HepG2 (cell line): ENCODE measurements around the gene FMNL2. TPM values are rescaled to one million over a fixed set of nuclear protein-coding genes. Genes with fewer than 3 reads are reported as not detected.
A peak's percentile ranks its signal among the peaks of the same experiment; 100 is the strongest.

Source experiments
- AKAP8 ChIP-seq: sonication (generic); formaldehyde crosslinking; IDR thresholded peaks from 2 replicates; pipeline ENCODE4 v1.5.1; 2020; ENCODE audit warnings: mild to moderate bottlenecking, missing genetic modification reagents
- EEA1 ChIP-seq: sonication (generic); formaldehyde crosslinking; IDR thresholded peaks from 2 replicates; pipeline ENCODE4 v1.5.1; 2020; ENCODE audit warnings: mild to moderate bottlenecking, missing genetic modification reagents, borderline replicate concordance
- ELF4 ChIP-seq: sonication (generic); formaldehyde crosslinking; IDR thresholded peaks from 2 replicates; pipeline ENCODE4 v1.5.0; 2020; ENCODE audit warnings: missing genetic modification reagents, mild to moderate bottlenecking, moderate library complexity, borderline replicate concordance
- FOXA1 ChIP-seq, 2 experiments: fragments of 450-650 bp in 1 of 2; sonication (generic) in 1 of 2; formaldehyde crosslinking in 1 of 2; IDR thresholded peaks; 2 replicates each; pipeline versions ENCODE4 v1.4.0 to v1.6.1; 2016 to 2020; ENCODE audit warnings: missing genetic modification reagents in 1 of 2
- HMGA1 ChIP-seq: sonication (generic); formaldehyde crosslinking; conservative IDR thresholded peaks from 2 replicates; pipeline ENCODE4 v1.4.0; 2020; ENCODE audit warnings: missing genetic modification reagents
- JARID2 ChIP-seq: sonication (generic); formaldehyde crosslinking; IDR thresholded peaks from 2 replicates; pipeline ENCODE4 v1.8.1; 2023; ENCODE audit warnings: missing genetic modification reagents, inconsistent platforms; ENCODE audit not compliant: insufficient replicate concordance
- MAZ ChIP-seq, 2 experiments: sonication (generic) in 1 of 2; formaldehyde crosslinking in 1 of 2; IDR thresholded peaks; 2 replicates each; pipeline versions ENCODE4 v1.5.0 to v1.6.1; 2012 to 2020; ENCODE audit warnings: low read depth in 2 of 2, mild to moderate bottlenecking in 2 of 2, borderline replicate concordance in 1 of 2, improper control_type of control experiment in 1 of 2, low read length in 1 of 2, missing genetic modification reagents in 1 of 2, moderate library complexity in 1 of 2
- NONO ChIP-seq, 2 experiments: fragments of 450-650 bp in 1 of 2; sonication (generic) in 1 of 2; formaldehyde crosslinking in 1 of 2; IDR thresholded peaks in 1 of 2; conservative IDR thresholded peaks in 1 of 2; 2 replicates each; pipeline versions ENCODE4 v1.6.1 to v1.8.0; 2017 to 2022; ENCODE audit warnings: mild to moderate bottlenecking in 1 of 2, missing genetic modification reagents in 1 of 2, moderate library complexity in 1 of 2
- NR1H2 ChIP-seq: sonication (generic); formaldehyde crosslinking; IDR thresholded peaks from 2 replicates; pipeline ENCODE4 v1.8.1; 2022; ENCODE audit warnings: low read depth, missing genetic modification reagents, borderline replicate concordance
- RELA ChIP-seq: sonication (generic); formaldehyde crosslinking; IDR thresholded peaks from 2 replicates; pipeline ENCODE4 v1.4.0; 2020; ENCODE audit warnings: missing genetic modification reagents
- SAP130 ChIP-seq: IDR thresholded peaks from 2 replicates; pipeline ENCODE4 v1.6.1; 2016; ENCODE audit warnings: low read depth
- TAF1 ChIP-seq: sonication (generic); formaldehyde crosslinking; IDR thresholded peaks from 2 replicates; pipeline ENCODE4 v1.4.0; 2020; ENCODE audit warnings: missing genetic modification reagents
- ZBTB8A ChIP-seq: sonication (generic); formaldehyde crosslinking; IDR thresholded peaks from 2 replicates; pipeline ENCODE4 v1.4.0; 2020; ENCODE audit warnings: mild to moderate bottlenecking, low read depth, missing genetic modification reagents, borderline replicate concordance
- ZNF256 ChIP-seq: sonication (generic); formaldehyde crosslinking; conservative IDR thresholded peaks from 2 replicates; pipeline ENCODE4 v1.4.0; 2020; ENCODE audit warnings: missing genetic modification reagents
- ZNF543 ChIP-seq: sonication (generic); formaldehyde crosslinking; IDR thresholded peaks from 2 replicates; pipeline ENCODE4 v1.4.0; 2020; ENCODE audit warnings: mild to moderate bottlenecking, missing genetic modification reagents
- ZNF709 ChIP-seq: sonication (generic); formaldehyde crosslinking; IDR thresholded peaks from 2 replicates; pipeline ENCODE4 v1.5.0; 2020; ENCODE audit warnings: mild to moderate bottlenecking, missing genetic modification reagents
- ZNF790 ChIP-seq: sonication (generic); formaldehyde crosslinking; IDR thresholded peaks from 2 replicates; pipeline ENCODE4 v1.8.0; 2022; ENCODE audit warnings: missing genetic modification reagents, mild to moderate bottlenecking, borderline replicate concordance
- polyA plus RNA-seq, 8 experiments: library from polyadenylated mRNA; depleted of rRNA in 3 of 8; stranded (reverse) in 7 of 8; unstranded in 1 of 8; fragments of >200 nt; fragmentation: Illumina TruSeq in 4 of 8; extraction: Trizol in 4 of 8; gene quantifications; 2 replicates each; pipeline versions ENCODE4 v1.2.1 to v1.2.3, GENCODE V29; 2011 to 2016; ENCODE audit warnings: low read depth in 4 of 8, missing spikeins in 1 of 8, mixed read lengths in 1 of 8; ENCODE audit not compliant: insufficient read depth in 1 of 8
- total RNA-seq, 5 experiments: library from RNA; depleted of rRNA; stranded (reverse); fragments of >200 nt; fragmentation: Illumina TruSeq; extraction: Trizol; gene quantifications; 2 replicates each; pipeline ENCODE4 v1.2.3, GENCODE V29; 2016; ENCODE audit warnings: low read depth in 1 of 5
- TF ChIP-seq, protein P1 (sequence below): sonication (generic); formaldehyde crosslinking; IDR thresholded peaks from 2 replicates; pipeline ENCODE4 v1.5.1; 2020; ENCODE audit warnings: mild to moderate bottlenecking, missing genetic modification reagents, borderline replicate concordance
- TF ChIP-seq, protein P2 (sequence below): sonication (generic); formaldehyde crosslinking; IDR thresholded peaks from 2 replicates; pipeline ENCODE4 v1.4.0; 2020; ENCODE audit warnings: missing genetic modification reagents

The FMNL2 gene
- total and polyA plus RNA-seq, 2 of the 13 experiments (the other 11 are each of a cell fraction or from before 2014, with no cell fraction given) = 66.5 to 67.7 TPM

DNA sequence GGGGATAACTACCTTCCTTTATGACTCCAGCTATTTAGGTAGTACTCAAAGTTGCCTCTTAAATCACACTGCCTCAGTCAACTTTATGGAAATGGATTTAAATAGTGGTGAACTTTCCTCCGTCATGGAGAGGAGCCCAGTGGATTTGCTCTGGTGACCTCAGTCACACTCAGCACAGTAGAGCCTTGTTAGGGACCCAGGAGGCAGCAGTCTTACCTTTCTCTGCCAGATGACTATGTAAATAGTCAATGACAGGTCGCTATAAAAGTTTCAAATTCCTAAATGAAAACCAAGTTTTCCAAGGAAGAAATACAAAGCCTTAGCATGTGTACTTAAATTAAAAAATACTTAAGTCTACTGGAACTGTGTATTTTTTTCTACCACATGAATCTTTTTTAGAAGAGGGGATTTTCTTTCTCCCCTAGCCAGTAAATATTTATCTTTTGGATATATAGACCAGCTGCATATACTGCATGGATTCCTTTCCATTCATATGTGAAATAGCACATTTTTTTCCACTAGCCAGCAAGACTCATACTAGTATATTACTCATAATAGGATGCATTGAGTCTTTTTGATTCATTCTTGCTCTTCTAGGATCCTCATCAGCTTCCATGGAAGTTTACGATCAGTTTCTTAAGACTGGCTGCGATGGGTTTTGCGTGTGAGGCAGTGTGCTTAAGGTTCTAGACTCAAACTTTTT, 147.1 kb downstream of the FMNL2 start (continued):
- no peak for TF ChIP-seq NONO (IDR thresholded peaks at IDR 0.05)
- no peak for TF ChIP-seq NONO (CRISPR knock-in tag; conservative IDR thresholded peaks at IDR 0.05)
- no peak for TF ChIP-seq EEA1
- TF ChIP-seq MAZ (IDR thresholded peaks at IDR 0.05; ENCODE audit: borderline replicate concordance, low read depth, low read length) = no peak
- no peak for TF ChIP-seq MAZ (CRISPR knock-in tag; IDR thresholded peaks at IDR 0.05; ENCODE audit: low read depth)
- peak; percentile 73 for TF ChIP-seq SAP130 (CRISPR knock-in tag)
- TF ChIP-seq ZNF543 = no peak
- TF ChIP-seq ZNF256 = no peak
- no peak for TF ChIP-seq ZBTB8A (CRISPR knock-in tag)
- TF ChIP-seq, protein P1, sequence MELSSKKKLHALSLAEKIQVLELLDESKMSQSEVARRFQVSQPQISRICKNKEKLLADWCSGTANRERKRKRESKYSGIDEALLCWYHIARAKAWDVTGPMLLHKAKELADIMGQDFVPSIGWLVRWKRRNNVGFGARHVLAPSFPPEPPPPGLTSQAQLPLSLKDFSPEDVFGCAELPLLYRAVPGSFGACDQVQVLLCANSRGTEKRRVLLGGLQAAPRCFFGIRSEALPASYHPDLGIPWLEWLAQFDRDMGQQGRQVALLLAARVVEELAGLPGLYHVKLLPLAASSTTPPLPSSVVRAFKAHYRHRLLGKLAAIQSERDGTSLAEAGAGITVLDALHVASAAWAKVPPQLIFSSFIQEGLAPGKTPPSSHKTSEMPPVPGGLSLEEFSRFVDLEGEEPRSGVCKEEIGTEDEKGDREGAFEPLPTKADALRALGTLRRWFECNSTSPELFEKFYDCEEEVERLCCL = no peak
- no peak; the same call in 1 of the 2 replicates for TF ChIP-seq RELA (CRISPR knock-in tag)
- no peak for TF ChIP-seq JARID2
- TF ChIP-seq AKAP8 (CRISPR knock-in tag) = no peak
- no peak for TF ChIP-seq ZNF709 (CRISPR knock-in tag)
- no peak for TF ChIP-seq ELF4
- no peak for TF ChIP-seq TAF1 (CRISPR knock-in tag)
- TF ChIP-seq NR1H2 (CRISPR knock-in tag) = no peak
- TF ChIP-seq, protein P2, sequence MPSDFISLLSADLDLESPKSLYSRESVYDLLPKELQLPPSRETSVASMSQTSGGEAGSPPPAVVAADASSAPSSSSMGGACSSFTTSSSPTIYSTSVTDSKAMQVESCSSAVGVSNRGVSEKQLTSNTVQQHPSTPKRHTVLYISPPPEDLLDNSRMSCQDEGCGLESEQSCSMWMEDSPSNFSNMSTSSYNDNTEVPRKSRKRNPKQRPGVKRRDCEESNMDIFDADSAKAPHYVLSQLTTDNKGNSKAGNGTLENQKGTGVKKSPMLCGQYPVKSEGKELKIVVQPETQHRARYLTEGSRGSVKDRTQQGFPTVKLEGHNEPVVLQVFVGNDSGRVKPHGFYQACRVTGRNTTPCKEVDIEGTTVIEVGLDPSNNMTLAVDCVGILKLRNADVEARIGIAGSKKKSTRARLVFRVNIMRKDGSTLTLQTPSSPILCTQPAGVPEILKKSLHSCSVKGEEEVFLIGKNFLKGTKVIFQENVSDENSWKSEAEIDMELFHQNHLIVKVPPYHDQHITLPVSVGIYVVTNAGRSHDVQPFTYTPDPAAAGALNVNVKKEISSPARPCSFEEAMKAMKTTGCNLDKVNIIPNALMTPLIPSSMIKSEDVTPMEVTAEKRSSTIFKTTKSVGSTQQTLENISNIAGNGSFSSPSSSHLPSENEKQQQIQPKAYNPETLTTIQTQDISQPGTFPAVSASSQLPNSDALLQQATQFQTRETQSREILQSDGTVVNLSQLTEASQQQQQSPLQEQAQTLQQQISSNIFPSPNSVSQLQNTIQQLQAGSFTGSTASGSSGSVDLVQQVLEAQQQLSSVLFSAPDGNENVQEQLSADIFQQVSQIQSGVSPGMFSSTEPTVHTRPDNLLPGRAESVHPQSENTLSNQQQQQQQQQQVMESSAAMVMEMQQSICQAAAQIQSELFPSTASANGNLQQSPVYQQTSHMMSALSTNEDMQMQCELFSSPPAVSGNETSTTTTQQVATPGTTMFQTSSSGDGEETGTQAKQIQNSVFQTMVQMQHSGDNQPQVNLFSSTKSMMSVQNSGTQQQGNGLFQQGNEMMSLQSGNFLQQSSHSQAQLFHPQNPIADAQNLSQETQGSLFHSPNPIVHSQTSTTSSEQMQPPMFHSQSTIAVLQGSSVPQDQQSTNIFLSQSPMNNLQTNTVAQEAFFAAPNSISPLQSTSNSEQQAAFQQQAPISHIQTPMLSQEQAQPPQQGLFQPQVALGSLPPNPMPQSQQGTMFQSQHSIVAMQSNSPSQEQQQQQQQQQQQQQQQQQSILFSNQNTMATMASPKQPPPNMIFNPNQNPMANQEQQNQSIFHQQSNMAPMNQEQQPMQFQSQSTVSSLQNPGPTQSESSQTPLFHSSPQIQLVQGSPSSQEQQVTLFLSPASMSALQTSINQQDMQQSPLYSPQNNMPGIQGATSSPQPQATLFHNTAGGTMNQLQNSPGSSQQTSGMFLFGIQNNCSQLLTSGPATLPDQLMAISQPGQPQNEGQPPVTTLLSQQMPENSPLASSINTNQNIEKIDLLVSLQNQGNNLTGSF (CRISPR knock-in tag) = no peak
- no peak for TF ChIP-seq FOXA1 (IDR thresholded peaks at IDR 0.05)
- TF ChIP-seq FOXA1 (CRISPR knock-in tag; IDR thresholded peaks at IDR 0.05) = peak; percentile 58
- TF ChIP-seq ZNF790 = no peak
- TF ChIP-seq HMGA1 (CRISPR knock-in tag) = no peak
